Mesodermal cell (in vitro differentiated cells): ENCODE measurements around the gene EML1.

Experiments used
- H3K27ac ChIP-seq: 2 replicates; pipeline ENCODE4 v1.7.0; 2013; ENCODE audit warnings: mild to moderate bottlenecking, low read depth, low read length, moderate library complexity; ENCODE audit not compliant: severe bottlenecking
- H3K36me3 ChIP-seq: 2 replicates; pipeline ENCODE4 v1.7.1; 2013; ENCODE audit warnings: mild to moderate bottlenecking, low read length, moderate library complexity; ENCODE audit not compliant: control insufficient read depth, insufficient read depth
- H3K4me1 ChIP-seq: one replicate; pipeline ENCODE4 v1.7.1; 2013; ENCODE audit warnings: mild to moderate bottlenecking, low read length; ENCODE audit not compliant: insufficient read depth, control insufficient read depth, poor library complexity, severe bottlenecking
- H3K4me3 ChIP-seq: 2 replicates; pipeline ENCODE4 v1.7.0; 2013; ENCODE audit warnings: low read length, control low read depth, mild to moderate bottlenecking; ENCODE audit not compliant: insufficient read depth, poor library complexity, severe bottlenecking; ENCODE audit errors: extremely low read depth
- H3K9me3 ChIP-seq: 2 replicates; pipeline ENCODE4 v1.7.1; 2013; ENCODE audit warnings: mild to moderate bottlenecking, low read length, moderate library complexity; ENCODE audit not compliant: control insufficient read depth
- WGBS, 2 experiments: methylation state at CpG; one replicate each; pipeline ENCODE4 v1.1.5; 2013; ENCODE audit warnings: missing lambda C conversion rate in 2 of 2; ENCODE audit not compliant: insufficient coverage in 2 of 2; 5-methylcytosine and 5-hydroxymethylcytosine counted together

EML1 gene

GRCh38 chr14:99875421-99875820 lies 82.2 kb downstream of the EML1 start:
- 85 to 96% methylated on average over 5 to 6 of the region's 6 CpGs for WGBS, 2 experiments
- H3K36me3 ChIP-seq = no peaks in the 10 kb centered on the region
- no peak overlapping the region for H3K27ac ChIP-seq
- H3K4me1 ChIP-seq = peaks cover 2% of the 10 kb centered on the region
- H3K4me3 ChIP-seq = no peak overlapping the region
- H3K9me3 ChIP-seq = no peaks in the 10 kb centered on the region

- Histone ChIP-seq H3K27ac (no peak overlapping the region), H3K4me1 (peaks cover 2% of the 10 kb centered on the region), H3K9me3 (no peaks in the 10 kb centered on the region), H3K36me3 (no peaks in the 10 kb centered on the region), H3K4me3 (no peak overlapping the region)
These were observed 82.6 kb downstream of the EML1 start for GRCh38 chr14:99875836-99876235.

GRCh38 chr14:99876406-99876805 lies 83.2 kb downstream of the EML1 start:
- Histone ChIP-seq H3K4me3 (no peak overlapping the region), H3K36me3 (no peaks in the 10 kb centered on the region), H3K27ac (no peak overlapping the region), H3K9me3 (no peaks in the 10 kb centered on the region), H3K4me1 (peaks cover 2% of the 10 kb centered on the region)
- 89 to 90% methylated on average over 9 of the region's 9 CpGs for WGBS, 2 experiments

GRCh38 chr14:99878563-99878962 lies 85.3 kb downstream of the EML1 start:
- H3K4me3 ChIP-seq = no peak overlapping the region
- no peak overlapping the region for H3K27ac ChIP-seq
- H3K36me3 ChIP-seq = no peaks in the 10 kb centered on the region
- no peaks in the 10 kb centered on the region for H3K4me1 ChIP-seq
- no peaks in the 10 kb centered on the region for H3K9me3 ChIP-seq
- WGBS, 2 experiments = 79 to 91% methylated on average over 5 of the region's 6 CpGs

GRCh38 chr14:99879401-99880295 lies 86.4 kb downstream of the EML1 start:
- Histone ChIP-seq H3K27ac (no peak overlapping the region), H3K4me1 (no peaks in the 10 kb centered on the region), H3K36me3 (no peaks in the 10 kb centered on the region), H3K4me3 (no peak overlapping the region), H3K9me3 (no peaks in the 10 kb centered on the region)
- 75 to 78% methylated on average over 3 of the region's 5 CpGs for WGBS, 2 experiments

DNA sequence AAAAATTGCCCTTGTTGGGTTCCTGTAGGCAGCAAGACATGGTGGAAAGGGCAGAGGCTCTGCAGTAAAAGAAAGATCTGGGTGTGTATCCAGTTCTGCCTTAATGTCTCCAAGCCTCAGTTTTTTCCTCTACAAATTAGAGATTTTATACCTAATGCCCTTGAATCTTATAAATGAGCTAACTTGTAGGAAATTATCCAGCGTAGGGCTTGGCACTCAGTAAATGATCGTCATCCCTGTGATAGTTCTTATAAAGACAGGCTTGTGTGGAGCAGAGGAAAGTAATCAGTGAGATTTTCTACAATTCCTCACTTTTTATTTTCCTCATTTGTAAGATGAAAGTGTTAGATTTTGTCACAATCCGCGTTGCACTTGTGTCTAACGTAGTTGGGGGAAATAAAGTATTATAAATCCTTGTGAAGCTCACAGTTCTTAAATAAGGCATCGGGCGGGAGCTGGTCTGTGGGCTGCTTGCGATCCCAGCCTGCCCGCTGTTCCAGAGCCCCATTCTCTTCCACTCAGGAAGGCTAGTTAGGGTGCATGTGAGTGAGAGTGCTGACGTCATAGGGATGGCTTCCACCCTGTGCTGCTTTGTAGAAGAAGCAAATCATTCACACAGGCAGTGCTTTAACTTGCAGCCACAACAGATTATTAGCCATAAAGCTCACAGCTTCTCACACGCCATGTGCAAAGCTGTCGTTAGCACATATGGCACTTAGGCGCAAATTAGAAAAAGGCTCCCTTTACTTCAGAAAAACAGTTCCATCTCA lies 87.6 kb downstream of the EML1 start:
- Histone ChIP-seq H3K9me3 (no peaks in the 10 kb centered on the region), H3K27ac (no peak overlapping the region), H3K36me3 (no peaks in the 10 kb centered on the region), H3K4me3 (no peak overlapping the region), H3K4me1 (no peaks in the 10 kb centered on the region)
- WGBS, 2 experiments = 84 to 97% methylated on average over 9 of the region's 13 CpGs

DNA sequence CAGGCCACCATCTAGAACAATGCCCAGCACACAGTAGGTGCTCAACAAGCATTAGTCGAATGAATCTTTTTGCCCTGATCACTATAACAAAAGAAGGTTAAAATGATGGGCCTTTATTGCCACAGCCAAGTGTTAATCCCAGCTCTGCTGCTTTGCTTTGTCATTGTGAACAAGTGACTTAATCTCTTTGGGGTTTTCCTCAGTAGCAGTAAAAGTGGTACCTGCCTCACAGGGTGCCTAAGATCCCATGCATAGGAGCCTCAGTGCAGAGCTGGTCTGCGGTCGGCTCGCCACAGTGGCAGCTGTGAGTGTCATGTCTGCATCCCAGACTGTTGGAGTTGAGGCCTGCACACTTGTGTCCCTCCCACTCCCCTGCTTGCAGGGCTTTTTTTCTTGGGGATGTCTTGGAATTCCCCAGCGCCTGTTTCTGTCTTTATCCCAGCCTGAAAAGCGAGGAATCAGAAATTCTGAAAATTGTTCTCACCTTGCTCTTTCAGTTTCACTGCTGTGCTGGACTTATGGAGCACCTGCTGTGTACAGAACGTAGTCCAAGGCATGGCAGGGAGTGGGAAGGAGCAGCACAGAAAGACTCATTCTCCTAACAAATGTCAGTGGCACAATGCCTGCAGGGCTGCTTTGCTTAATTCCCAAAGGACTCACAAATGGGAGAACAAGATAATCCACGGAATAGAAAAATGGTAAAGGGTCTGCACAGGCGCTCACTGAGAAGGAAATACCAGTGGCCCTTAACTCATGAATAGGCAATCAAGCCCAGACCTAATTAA lies 90.8 kb downstream of the EML1 start:
- 71 to 91% methylated on average over 8 of the region's 9 CpGs for WGBS, 2 experiments
- no peaks in the 10 kb centered on the region for H3K9me3 ChIP-seq
- no peaks in the 10 kb centered on the region for H3K36me3 ChIP-seq
- no peaks in the 10 kb centered on the region for H3K4me1 ChIP-seq
- H3K27ac ChIP-seq = no peak overlapping the region
- H3K4me3 ChIP-seq = no peak overlapping the region

GRCh38 chr14:99884834-99885648 lies 91.8 kb downstream of the EML1 start:
- Histone ChIP-seq H3K4me1 (no peaks in the 10 kb centered on the region), H3K27ac (no peak overlapping the region)
- 77 to 90% methylated on average over 4 to 5 of the region's 7 CpGs for WGBS, 2 experiments

DNA sequence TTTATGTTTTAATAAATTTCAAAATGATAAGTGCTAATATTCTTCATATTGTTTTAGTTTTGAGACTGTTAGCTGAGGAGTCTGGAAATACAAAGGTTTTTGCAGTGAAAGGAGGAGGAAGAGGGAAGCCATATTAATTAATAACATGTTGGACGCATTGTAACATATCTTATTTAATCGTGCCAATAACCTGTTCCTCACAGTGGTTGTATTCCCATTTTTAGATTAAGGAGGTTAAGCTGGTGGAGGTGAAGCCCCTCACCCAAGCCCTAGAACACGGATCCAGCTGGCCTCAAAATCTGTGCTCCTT lies 92.4 kb downstream of the EML1 start:
- 80% methylated on average over 1 of the region's 3 CpGs; no CpG with 5 or more reads in 1 of the 2 experiments for WGBS, 2 experiments

More at GRCh38 chr14:99884834-99885648, 91.8 kb downstream of the EML1 start:
- Histone ChIP-seq H3K4me3 (no peak overlapping the region), H3K36me3 (no peaks in the 10 kb centered on the region), H3K9me3 (no peaks in the 10 kb centered on the region)

DNA sequence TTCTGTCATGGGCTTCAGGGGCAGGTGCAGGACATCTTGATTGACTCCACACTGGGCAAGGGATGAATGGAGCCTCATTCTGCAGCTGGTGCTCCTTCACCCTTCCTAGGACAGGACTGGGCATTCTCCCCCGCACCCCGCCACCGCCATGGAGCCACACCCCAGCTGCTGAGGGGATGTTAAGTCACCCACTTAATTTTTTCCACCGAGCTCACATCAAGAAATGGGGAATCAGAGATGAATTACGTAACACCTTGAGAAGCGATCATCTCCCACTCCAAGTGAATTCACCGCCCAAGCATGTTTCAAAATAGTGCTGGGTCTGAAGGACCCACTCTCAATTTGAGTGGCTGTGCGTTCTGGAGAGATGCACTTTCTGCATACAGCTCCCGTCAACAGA lies 94.2 kb downstream of the EML1 start:
- Histone ChIP-seq H3K4me3 (no peak overlapping the region), H3K9me3 (no peaks in the 10 kb centered on the region), H3K27ac (no peak overlapping the region), H3K36me3 (no peaks in the 10 kb centered on the region), H3K4me1 (peaks cover 8% of the 10 kb centered on the region)
- WGBS, 2 experiments = 83 to 94% methylated on average over 6 to 9 of the region's 9 CpGs

More for the DNA sequence above, 92.4 kb downstream of the EML1 start:
- Histone ChIP-seq H3K4me1 (no peaks in the 10 kb centered on the region), H3K36me3 (no peaks in the 10 kb centered on the region), H3K27ac (no peak overlapping the region), H3K9me3 (no peaks in the 10 kb centered on the region), H3K4me3 (no peak overlapping the region)
